ENCODE results near the gene GSTO2.

Gene GSTO2

DNA sequence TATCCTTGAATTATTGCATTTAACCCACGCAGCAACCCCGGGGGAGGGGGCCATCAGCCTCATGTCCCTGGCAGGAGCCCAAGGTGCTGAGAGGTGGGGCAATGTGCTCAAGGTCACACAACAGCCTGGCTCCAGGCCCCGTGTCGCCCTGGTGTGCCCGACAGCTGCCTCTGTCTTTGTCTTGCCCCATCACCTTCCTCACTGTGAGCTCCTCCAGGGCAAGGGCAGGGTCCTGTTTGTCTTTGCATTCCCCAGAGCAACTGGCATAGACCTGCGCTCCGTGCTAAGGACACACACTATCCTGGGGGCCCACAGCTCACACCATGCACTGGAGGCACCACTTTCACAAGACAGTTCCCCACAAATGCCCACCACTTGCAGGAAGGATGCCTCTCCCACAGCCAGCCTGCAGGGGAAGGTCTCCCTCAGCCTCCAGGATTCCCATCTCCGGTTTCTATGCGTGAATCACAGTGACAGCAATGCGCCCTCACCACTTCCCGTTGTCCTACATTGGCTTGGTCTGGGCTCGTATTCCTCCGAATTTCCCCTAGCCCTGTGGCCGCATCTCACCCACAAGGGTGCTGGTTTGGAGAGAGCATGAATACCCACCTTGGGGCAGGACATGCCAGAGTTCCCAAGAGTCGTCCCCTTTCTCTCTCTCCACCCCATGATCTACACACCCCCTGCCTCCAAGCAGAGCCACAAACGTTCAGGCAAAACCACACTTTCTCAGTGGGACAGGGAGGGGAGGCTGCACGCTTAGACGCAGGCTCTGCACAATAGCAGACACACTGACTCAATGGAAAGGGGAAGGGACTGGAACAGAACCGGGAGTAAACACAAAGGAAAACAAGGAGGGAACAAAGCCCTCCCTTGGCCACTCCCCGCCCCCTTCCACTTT lies 59.0 kb downstream of the GSTO2 start:
- no peak for DNase-seq

DNA sequence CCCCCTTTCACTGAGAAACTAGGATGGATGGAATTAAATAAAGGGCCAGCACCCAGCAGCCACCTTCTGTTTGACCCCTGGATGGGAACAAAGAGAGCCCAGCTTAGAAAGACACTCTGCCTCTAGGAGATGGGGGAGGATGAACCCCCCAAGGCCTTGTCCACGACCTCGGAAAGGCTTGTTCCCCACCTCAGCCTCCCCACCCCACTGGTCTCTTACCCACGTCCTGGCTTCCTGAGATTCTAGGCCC lies 59.6 kb downstream of the GSTO2 start:
- no peak for DNase-seq

DNA sequence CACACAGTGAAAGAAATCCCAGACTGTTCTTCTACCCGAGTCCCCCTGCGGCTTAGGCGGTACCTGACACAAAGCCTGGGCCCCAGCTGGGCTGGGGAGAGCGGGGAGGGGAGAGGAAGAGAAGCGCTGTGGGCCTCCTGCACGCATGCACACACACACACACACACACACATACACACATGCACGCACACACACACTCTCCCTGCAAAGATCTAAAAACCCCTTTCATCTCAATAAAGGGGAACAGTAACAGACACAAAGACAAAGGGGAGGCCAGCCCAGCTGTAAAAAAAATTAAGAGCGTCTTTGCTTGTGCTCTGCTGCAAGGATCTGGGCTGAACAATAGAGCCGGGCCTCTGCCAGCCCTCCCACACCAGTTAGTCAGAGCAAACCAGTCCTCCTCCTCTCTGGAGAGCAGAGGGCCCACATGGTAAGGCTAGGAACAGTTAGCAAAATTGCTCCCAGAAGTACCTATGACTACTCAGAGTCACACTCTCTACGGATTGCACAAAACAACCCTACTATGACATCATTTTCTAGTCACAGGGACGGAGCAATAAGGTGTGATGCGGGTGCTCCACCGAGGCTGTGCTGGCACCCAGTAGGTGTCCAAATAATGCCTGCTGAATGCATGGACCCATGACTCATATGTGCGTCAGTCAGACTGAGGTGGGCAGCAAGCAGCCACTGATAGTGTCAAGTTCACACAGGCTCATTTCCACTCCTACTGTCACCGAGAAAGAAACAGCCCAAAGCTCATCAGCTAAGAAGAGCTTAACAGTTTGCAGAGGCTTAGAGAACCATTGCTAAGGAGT lies 60.1 kb downstream of the GSTO2 start:
- DNase-seq = no peak

DNA sequence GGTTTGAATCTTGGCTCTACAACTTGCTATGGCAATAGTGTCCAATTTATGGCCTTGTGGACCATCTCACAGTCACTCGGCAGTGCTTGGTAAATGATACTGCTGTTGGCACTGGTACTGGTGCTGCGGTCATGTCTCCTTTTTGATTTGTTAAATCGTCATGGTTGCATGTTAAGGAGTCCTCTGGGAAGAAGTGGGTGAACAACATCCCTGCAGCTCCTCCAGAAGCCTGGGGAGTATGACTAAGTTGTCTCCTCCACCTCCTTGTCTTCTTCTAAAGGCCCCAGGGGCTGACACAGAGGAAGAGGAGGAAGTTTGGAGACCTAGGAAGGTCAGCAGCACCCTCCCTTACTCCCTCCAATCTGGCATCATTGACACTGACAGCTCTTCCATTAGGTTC lies 60.8 kb downstream of the GSTO2 start:
- no peak for DNase-seq

DNA sequence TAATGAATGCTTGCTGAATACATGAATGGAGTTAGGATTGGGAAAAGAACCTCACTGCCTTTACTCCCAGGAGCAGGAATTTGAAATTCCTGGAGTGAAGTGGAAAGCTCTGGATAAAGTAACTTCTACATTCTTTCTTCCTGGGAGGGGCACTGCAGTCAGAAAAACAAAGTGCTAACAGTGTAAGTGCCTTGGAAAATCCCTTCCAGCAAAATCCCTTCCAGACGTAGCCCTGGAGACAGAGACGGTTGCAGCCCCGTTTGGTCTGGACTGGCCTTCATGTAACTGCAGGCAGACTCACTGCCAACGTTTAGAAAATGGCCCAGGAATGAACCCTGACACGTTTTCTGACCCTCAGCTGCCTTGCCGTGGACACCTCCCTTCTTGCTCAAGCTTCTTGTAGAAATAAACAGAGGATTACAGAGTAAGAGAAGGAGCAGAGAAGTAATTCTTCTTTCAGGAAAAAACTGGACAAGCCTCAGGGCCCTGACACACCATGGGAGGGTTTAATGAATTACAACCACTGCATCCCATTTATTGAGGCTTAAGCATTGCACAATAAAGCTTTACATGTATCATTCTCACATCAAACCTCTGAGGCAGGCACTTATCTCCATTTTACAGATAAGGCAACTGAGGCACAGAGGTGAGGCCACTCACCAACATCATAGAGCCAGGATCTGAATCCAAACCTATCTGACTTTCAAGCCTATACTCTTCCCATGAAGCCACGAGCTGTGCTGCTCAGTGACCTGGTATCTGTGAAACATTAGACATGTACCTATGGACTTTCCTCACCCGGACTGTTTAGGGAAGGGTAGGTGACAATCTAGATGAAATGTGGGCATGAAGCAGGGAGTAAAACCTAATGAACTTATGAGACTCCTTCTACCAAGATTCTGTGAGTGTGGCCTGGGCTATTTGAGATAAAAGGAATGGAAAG lies 61.5 kb downstream of the GSTO2 start:
- DNase-seq = no peak

DNA sequence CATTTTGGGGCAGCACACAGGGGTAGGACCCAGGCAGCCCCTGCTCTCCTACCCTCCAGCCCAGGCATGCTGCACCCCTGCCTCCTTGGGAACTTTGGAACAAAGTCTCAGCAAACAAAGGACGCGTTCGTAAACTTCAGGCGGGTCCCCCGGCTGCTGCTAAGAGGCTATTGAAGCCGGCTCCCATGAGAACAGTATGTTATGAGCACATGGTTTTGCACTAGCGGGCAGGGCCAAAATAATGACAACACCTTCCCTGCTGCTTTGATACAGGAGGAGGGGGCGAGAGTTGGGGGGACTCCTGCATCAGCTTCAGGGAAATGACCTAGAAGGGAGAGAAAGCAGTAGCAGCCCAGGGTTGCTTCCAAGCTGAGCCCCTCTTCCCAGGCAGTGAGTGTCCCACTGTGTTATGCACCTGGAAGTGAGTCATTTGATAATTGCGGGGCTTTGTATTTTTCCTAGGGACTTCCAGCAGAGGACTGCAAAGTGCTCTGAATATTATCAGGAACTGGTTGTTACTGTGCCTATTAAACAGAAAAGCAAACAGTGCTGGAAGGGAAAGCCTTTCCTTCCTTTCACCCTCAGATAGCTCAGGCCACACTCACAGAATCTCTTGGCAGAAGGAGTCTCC lies 62.3 kb downstream of the GSTO2 start:
- DNase-seq = no peak

DNA sequence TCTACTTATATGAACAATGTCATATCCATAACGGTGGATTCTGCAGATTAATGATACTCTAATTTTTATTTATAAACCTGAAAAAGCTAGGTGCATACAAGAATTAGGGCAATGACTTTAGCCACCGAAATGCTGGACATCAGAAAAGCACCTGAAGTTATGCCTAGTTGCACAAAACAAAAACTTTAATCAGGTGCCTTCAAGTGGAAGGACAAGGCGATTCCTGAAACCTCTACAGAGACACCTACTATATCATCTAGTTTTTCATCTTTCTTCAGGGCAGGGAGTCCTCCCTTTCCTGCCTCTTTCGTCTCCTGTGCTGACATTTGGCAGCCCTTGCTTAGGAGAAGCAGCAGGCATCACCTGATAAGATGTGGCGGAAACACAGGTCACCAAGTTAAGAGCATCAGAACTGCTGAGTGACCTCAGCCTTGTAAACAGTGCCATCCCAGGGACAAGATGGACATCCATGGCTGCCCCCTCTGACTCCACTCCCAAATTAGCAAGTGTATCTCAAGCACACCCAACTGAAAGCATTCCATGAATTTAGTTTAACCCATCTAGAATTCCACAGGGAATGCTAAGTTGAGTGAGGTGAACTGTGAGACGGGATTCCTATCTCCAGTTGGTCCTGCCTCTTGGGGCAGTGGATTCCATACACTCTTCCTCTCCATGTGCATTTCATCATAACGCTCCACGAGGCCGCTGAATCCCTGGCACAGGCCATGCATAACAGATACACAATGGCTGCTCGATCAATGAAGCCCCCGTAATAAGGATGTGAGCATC lies 63.5 kb downstream of the GSTO2 start:
- DNase-seq = no peak

DNA sequence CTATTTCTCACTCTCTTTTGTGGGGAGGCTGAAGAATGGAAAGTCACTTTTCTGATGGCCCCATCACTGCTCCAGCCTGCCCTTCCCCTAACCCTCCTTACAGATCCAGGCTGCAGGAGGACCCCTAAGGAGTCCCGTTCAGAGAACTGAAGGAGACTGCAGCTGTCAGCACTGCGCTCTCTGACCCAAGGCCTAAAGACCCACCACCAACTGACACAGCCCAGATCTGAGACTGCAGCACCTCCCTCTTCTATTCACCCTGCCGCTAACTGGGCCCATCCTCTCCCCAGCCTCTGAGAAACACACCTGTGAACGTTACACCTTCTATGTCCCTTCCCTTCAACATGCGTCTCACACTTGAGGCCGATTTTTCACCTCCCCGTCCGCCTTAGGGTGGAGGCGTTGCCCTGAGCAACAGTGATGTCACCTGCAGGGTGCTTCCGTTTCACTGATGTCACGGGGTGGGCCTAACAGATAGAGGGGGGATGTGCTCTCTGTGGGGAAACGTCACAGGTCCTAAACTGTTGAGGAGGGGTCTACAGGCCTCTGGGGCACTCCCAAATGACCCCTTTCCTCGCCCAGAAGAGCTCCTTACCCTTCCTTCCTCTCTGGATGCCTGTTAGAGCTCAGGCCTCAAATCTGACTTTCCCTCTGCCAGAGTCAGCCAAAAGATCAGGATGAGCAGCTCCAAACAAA lies 64.2 kb downstream of the GSTO2 start:
- DNase-seq = no peak

DNA sequence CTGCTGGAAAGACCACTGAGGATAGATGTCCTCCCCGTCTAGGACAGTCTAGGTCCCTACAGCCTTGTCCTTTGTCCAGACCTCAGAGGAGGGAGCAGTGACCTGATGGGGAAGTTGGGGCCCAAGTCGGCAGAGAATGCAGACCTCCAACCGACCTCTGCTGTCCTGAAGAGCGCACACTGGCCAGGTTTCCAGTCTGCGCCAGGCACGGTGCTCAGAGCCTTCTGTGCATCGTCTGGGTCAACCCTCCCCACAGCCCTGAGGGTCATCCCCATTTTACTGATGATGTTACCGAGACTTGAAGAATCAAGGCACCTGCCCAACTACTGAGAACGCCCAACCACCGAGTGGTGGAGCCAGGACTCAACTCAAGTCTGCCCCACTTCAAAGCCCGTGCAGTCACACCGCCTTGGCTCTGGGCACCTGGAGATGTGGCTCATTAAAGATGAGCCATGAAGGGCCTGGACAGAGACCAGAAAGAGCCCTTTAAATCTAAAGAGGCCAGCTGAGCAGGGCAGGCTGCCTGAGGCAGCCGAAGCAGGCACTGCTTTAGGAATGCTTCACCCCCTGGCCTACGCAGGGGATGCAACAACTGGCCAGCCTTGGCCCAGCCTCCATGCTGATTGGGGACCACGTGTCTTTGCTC lies 64.9 kb downstream of the GSTO2 start:
- DNase-seq = peak; percentile 34

DNA sequence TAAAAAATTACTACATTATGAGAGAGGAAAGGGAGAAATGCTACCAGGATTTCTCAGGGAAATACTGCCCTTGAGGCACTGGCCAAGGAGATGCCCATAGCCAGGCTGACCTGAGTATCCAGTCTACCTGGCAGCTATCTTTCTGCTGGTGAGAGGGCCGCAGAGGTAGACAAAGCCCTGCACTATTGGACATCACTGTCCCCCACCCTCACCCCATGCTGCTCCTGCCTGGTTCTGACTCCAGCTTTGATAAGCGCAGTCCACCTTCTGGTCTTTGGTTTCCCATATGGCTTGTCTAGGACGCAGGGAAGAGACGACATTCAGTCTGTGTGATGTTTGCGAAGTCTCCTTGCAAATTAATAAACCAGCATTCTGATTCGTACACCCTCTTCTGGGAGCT lies 65.6 kb downstream of the GSTO2 start:
- no peak for DNase-seq

DNA sequence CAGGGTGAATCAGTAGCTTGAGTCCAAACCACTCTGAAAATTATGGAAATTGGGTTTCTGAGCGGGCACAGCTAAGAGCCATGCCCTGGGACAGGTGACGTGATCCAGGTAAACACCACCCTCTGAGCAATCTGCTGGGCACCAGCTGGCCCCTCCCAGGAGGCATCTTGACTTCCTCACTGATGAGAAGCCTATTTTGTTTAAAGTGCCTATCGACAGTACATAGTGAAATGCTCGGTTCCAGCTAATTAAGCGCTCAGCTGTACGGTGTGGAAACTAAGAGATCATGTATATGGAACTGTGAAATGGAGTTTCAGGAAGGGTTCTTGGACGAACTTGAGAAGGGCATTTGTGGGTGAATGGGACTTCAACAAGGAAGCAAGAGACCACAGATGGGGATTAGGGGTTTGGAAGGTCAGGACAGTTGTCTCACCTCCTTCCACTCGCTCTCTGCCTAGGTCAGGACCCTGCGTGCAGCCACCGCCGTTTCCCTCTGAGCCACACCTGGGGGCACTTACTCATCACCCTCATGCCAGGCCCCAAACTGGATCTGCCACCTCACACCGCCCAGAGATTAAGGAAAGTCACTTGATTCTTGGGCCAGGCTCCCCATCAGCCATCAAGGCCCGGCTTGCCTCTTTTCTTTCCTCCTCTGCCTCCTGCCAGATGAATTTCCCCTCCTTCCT lies 66.1 kb downstream of the GSTO2 start:
- DNase-seq = peak; percentile 72

DNA sequence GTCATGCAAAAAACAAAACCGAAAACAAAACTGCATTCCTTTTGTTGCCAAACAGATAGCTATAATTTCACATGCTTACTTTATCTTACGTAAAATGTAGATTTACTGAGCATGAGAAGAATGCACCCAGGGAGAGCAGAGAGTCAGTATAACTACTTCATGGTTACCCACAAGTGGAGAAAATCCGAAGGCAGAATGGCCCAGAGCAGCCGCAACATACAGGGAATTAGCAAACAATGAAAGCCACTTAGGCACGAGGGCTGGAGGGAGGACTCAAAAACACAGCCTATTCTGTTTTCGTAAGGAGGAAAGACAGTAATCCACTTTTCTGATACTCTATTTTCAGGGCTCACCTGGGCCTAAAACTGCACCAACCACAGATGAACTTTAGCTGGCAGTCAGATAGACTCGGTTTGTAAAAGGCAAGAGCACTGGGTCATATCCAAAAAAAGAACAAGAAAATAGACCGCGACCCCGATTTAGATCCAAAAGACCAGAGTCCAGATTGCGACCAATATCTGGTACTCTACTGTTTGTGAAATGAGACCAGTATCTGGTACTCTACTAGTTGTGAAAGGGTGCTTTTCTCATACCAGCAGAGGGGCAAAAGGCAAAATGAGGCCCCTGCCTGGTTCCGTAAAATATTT lies 68.0 kb downstream of the GSTO2 start:
- DNase-seq = no peak

DNA sequence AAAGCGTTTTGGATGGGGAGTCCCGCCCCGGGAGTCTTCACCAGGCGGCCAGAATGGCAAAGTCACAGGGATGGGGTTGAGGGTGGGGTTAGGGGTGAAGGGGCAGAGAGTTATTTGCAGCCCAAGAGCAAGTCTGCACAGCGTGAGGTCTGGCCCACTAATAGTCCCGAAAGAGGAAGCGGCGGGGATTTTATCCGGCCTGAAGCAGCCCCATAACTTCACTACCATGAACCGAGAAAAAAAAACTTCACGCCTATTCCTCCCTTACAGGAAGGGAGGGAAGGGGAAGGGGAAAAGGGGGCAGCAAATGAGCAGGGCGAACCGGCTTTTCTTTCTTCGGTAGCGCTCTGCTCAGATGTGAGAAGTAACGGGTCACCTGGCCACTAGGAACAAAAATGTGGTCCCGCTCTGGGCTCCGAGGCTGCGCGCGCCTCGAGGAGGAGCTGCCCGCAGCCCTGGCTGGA lies 68.6 kb downstream of the GSTO2 start:
- DNase-seq = no peak

DNA sequence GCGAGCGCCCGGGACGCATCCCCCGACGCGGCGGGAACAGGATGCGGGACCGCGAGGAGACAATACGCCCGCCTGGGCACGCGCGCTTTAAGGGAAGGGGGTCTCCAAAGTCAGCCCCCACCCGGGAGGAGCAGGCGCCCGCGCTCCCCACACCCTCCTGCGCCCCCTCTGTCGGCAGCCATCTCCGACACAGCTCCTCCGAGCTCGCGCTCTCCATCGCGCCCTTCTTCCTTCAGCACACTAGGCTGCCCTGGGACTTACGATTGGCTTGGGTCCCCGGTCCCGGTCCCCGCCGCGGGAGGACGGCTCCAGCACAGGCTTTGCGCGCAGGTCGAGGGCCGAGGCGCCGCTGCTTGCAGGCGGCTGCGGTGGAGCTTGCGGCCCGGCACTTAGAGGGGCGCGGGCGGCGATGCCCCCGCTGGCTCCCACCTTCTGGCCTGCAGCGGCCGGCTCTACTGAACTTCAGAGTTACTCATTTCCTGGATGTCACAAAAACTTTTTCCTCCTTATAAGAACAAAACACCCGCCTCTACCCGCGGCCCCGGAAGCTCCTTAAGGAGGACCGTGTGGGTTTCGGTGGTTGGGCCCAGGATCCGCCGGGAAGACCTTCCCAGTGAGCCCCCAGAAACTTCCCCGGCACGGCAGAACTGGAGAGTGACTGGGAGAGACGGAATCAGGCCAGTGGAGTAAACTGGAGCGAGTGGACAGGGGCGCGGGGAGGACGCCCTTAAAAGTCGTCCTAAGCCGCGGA lies 69.2 kb downstream of the GSTO2 start, which contains the start of gene ITPRIP:
ITPRIP (minus strand) TSS at position 481 of the 751 bp plus-strand sequence. CDS start 22,414 bp downstream, outside the sequence.
- DNase-seq = no peak

DNA sequence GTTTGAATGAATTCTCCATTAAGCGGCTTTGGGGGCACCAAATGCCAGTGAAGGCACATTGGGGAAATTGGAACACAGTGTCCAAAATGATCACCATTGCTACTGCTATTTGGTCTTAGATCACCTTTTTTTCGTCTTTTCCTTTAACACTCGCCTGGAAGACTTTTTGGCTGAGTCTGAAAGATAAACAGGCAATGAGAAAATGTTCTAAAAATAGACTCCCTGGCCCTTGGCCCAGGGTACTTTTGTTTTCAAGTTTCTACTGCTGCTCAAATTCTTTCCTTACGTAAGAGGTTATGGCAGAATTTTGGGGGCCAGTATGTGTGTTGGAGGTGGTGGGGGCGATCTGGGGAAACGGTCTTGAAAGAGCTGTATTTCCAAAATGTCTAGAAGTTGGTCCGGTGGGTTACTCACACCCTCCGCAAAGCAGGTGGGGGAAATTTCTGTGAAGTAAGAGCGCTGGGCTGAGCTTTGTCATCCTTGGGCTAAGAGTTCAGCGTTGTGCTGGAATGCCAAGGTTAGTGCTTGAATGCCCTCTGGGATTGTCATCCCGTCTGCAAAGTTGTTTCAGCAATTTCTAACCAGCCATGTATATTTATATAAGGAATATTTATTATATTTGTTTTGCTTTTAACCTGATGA lies 70.6 kb downstream of the GSTO2 start:
- DNase-seq = no peak

DNA sequence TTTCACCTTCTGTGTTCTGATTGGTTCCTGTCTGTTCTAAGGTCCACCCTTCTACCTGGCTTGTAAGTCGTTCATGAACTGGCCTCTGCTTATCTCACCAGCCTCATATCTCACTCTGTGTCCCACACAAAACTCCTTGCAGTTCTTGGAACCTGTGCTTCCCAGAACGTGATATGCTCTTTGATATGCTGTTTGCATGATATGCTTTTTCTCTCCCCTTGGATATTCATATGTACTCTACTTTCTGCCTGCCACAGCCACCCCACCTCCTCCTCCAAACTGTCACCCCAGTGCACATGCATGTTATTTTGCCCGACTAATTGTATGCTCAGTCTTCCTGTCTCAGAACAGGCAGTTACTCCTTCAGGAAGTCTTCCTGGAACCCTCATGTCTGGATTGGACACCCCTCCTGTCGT lies 71.1 kb downstream of the GSTO2 start:
- no peak for DNase-seq

DNA sequence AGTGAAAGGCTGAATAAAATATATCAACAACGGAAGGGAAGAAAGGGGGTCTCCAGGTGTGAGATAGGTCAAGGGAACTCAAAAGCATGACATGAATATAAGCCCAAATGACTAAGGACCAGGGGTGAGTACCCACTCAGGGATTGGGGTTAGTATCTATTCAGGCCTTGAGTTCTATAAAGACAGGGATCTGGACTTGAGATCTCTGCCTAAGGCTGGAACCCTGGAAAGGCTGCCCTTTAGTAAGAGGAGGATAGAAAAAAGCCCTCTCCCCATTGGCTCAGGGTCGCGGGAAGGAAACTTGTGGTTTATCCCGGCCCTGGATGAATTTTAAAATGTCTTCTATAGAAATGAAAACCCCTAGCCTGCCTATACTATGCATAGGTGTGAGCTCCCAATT lies 71.7 kb downstream of the GSTO2 start:
- DNase-seq = no peak

DNA sequence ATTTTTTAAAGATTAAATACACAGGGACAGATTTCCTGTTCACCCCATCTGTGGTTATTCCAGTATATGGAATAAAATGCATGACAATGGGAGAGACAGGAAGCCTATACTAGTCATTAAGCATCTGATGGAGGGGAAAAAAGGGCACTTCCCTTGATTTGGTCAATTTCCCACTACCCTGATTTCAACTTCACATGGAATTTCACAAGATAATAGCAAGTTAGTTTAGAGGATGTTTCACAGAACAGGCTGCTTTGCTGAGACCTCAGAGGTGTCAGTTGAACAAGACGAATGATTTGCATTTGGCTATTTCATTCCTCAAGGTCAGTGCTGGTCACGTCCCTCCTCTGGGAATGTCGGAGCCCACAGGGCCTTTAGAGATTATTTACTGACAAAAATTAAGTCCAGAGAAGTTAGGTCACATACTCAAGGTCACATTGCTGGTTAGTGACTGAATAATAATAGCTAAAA lies 74.0 kb downstream of the GSTO2 start:
- no peak for DNase-seq

Measured in DMS79 (cell line).